HCT116 (cell line): ENCODE results near the gene TRIOBP. TPM values are rescaled to one million over a fixed set of nuclear protein-coding genes. Genes with fewer than 3 reads are reported as not detected.

Source experiments
- ATAC-seq: fragments of 200-7000 bp; cut with Tn5 transposase; 2 replicates; pipeline ENCODE4 v1.9.1; 2020; ENCODE audit warnings: mild to moderate bottlenecking, moderate library complexity
- Bru-seq: library from RNA; stranded (reverse); fragments of 400-500 nt; gene quantifications from one replicate; lab custom pipeline; 2021; lab: Mats Ljungman, UMichigan
- BruChase-seq, 2 experiments: library from RNA; stranded (reverse); fragments of 400-500 nt; gene quantifications; one replicate each; lab custom pipeline; 2021; lab: Mats Ljungman, UMichigan
- BruUV-seq: library from RNA; stranded (reverse); fragments of 400-500 nt; replicated peaks from 2 replicates; lab custom pipeline; 2021; lab: Mats Ljungman, UMichigan
- CTCF ChIA-PET: fragments of 300-600 bp; sonication (Branson Sonifier 250); formaldehyde crosslinking; loops from one replicate; lab custom pipeline; 2021; ENCODE audit warnings: antibody characterized with exemption; lab: Charles Lee
- POLR2A ChIA-PET: fragments of 300-600, 350-600 bp; sonication (Branson Sonifier 250); formaldehyde crosslinking; loops from one replicate; lab custom pipeline; 2021; ENCODE audit warnings: antibody characterized with exemption; lab: Charles Lee
- RAD21 ChIA-PET, 2 experiments: fragments of 300-600 bp; sonication (Branson Sonifier 250); formaldehyde crosslinking; loops; one replicate each; lab custom pipeline; 2023; ENCODE audit warnings: low total read pairs in 2 of 2; ENCODE audit not compliant: uncharacterized antibody in 2 of 2, unreplicated experiment in 2 of 2, low non-redundant PET in 1 of 2; lab: Charles Lee
- DNase-seq: peaks from one replicate; pipeline ENCODE4 v3.0.0-alpha.2; 2010; ENCODE audit warnings: low read depth, low spot score
- H2AFZ ChIP-seq: fragments of 200-600 bp; shearing (Covaris generic), sonication (generic); 2 replicates; pipeline ENCODE4 v1.6.1; 2017; ENCODE audit warnings: low read depth, mixed run types, mixed read lengths, antibody characterized with exemption, low read length; ENCODE audit not compliant: poor library complexity, severe bottlenecking
- H3K27ac ChIP-seq: 2 replicates; pipeline ENCODE4 v1.5.1; 2012; ENCODE audit warnings: low read depth, low read length
- H3K27me3 ChIP-seq: fragments of 200-600 bp; sonication (generic); 2 replicates; pipeline ENCODE4 v1.6.1; 2016; ENCODE audit warnings: mixed run types, low read length, mixed read lengths; ENCODE audit not compliant: insufficient read depth
- H3K36me3 ChIP-seq, 2 experiments: fragments of 200-500 bp in 1 of 2; fragments of 200-600 bp in 1 of 2; sonication (Bioruptor generic) in 1 of 2; sonication (generic) in 1 of 2; 2 replicates each; pipeline versions ENCODE4 v1.5.1 to v1.6.1; 2014 to 2016; ENCODE audit warnings: low read length in 2 of 2, inconsistent platforms in 1 of 2, mixed read lengths in 1 of 2, mixed run types in 1 of 2; ENCODE audit not compliant: insufficient read depth in 2 of 2, control insufficient read depth in 1 of 2
- H3K4me1 ChIP-seq, 2 experiments: fragments of 200-600 bp in 1 of 2; sonication (generic) in 1 of 2; 2 replicates each; pipeline versions ENCODE4 v1.5.1 to v1.6.1; 2012 to 2017; ENCODE audit warnings: low read length in 2 of 2, inconsistent platforms in 1 of 2, mild to moderate bottlenecking in 1 of 2, mixed read lengths in 1 of 2, mixed run types in 1 of 2, moderate library complexity in 1 of 2; ENCODE audit not compliant: insufficient read depth in 2 of 2, control insufficient read depth in 1 of 2
- H3K4me2 ChIP-seq: fragments of 200-600 bp; sonication (generic); 2 replicates; pipeline ENCODE4 v1.6.1; 2017; ENCODE audit warnings: mixed run types, low read length, mixed read lengths
- H3K4me3 ChIP-seq, 2 experiments: fragments of 200-600 bp in 1 of 2; sonication (generic) in 1 of 2; replicated peaks in 1 of 2; 2 replicates each; pipeline ENCODE4 v1.5.1; 2011 to 2016; ENCODE audit warnings: low read length in 2 of 2, control low read depth in 1 of 2, low read depth in 1 of 2, mild to moderate bottlenecking in 1 of 2, mixed read lengths in 1 of 2, mixed run types in 1 of 2
- H3K79me2 ChIP-seq: fragments of 200-600 bp; sonication (generic); 2 replicates; pipeline ENCODE4 v1.6.1; 2017; ENCODE audit warnings: mild to moderate bottlenecking, mixed run types, low read length, moderate library complexity, mixed read lengths; ENCODE audit not compliant: insufficient read depth
- H3K9ac ChIP-seq: fragments of 200-600 bp; sonication (generic); 2 replicates; pipeline ENCODE4 v1.6.1; 2016; ENCODE audit warnings: low read length, mixed read lengths
- H3K9me2 ChIP-seq: fragments of 200-600 bp; sonication (generic), shearing (Covaris generic); 2 replicates; pipeline ENCODE4 v1.6.1; 2017; ENCODE audit warnings: mixed run types, mild to moderate bottlenecking, moderate library complexity; ENCODE audit not compliant: insufficient read depth
- H3K9me3 ChIP-seq, 2 experiments: fragments of 200-500 bp in 1 of 2; fragments of 200-600 bp in 1 of 2; sonication (Bioruptor generic) in 1 of 2; sonication (generic) in 1 of 2; 2 replicates each; pipeline ENCODE4 v1.6.1; 2014 to 2017; ENCODE audit warnings: low read length in 2 of 2, mixed read lengths in 2 of 2, inconsistent platforms in 1 of 2, low read depth in 1 of 2, mild to moderate bottlenecking in 1 of 2, mixed run types in 1 of 2, moderate library complexity in 1 of 2; ENCODE audit not compliant: control insufficient read depth in 1 of 2, insufficient read depth in 1 of 2
- H4K20me1 ChIP-seq: fragments of 200-600 bp; sonication (generic), shearing (Covaris generic); 2 replicates; pipeline ENCODE4 v1.6.1; 2017; ENCODE audit warnings: mixed run types, mild to moderate bottlenecking, moderate library complexity; ENCODE audit not compliant: insufficient read depth
- EGR1 ChIP-seq: IDR thresholded peaks from 2 replicates; pipeline ENCODE4 v1.6.1; 2012; ENCODE audit warnings: low read depth
- RAD21 ChIP-seq: IDR thresholded peaks from 2 replicates; pipeline ENCODE4 v1.6.1; 2012; ENCODE audit warnings: low read depth, mild to moderate bottlenecking
- SP1 ChIP-seq: IDR thresholded peaks from 2 replicates; pipeline ENCODE4 v1.6.1; 2012; ENCODE audit warnings: low read depth
- intact Hi-C: fragments of 100-400 bp; cut with micrococcal nuclease; formaldehyde crosslinking; loops from 2 replicates; pipeline ENCODE4 v1.10.0; 2022
- long read RNA-seq: library from polyadenylated mRNA; unstranded; transcript quantifications from one replicate; pipeline ENCODE4 v2.0.0, GENCODE V29; 2021; ENCODE audit not compliant: unreplicated experiment
- polyA plus RNA-seq: library from polyadenylated mRNA; unstranded; fragments of >200 nt; gene quantifications from 2 replicates; pipeline ENCODE4 v1.2.1, GENCODE V29; 2012; ENCODE audit warnings: missing spikeins
- total RNA-seq: library from RNA; stranded (reverse); gene quantifications from one replicate; pipeline ENCODE4 v1.2.1, GENCODE V29; 2021; ENCODE audit not compliant: unreplicated experiment
- TF ChIP-seq, protein P1 (sequence below), 3 experiments: fragments of 200-600 bp in 1 of 3; sonication (generic) in 1 of 3; IDR thresholded peaks in 2 of 3; conservative IDR thresholded peaks in 1 of 3; 2 replicates each; pipeline ENCODE4 v1.5.1; 2012 to 2017; ENCODE audit warnings: low read depth in 2 of 3, low read length in 2 of 3, antibody characterized with exemption in 1 of 3, borderline replicate concordance in 1 of 3, control low read depth in 1 of 3, mild to moderate bottlenecking in 1 of 3, mixed read lengths in 1 of 3, mixed run types in 1 of 3, moderate library complexity in 1 of 3; ENCODE audit not compliant: insufficient read depth in 1 of 3

The TRIOBP gene, protein sequence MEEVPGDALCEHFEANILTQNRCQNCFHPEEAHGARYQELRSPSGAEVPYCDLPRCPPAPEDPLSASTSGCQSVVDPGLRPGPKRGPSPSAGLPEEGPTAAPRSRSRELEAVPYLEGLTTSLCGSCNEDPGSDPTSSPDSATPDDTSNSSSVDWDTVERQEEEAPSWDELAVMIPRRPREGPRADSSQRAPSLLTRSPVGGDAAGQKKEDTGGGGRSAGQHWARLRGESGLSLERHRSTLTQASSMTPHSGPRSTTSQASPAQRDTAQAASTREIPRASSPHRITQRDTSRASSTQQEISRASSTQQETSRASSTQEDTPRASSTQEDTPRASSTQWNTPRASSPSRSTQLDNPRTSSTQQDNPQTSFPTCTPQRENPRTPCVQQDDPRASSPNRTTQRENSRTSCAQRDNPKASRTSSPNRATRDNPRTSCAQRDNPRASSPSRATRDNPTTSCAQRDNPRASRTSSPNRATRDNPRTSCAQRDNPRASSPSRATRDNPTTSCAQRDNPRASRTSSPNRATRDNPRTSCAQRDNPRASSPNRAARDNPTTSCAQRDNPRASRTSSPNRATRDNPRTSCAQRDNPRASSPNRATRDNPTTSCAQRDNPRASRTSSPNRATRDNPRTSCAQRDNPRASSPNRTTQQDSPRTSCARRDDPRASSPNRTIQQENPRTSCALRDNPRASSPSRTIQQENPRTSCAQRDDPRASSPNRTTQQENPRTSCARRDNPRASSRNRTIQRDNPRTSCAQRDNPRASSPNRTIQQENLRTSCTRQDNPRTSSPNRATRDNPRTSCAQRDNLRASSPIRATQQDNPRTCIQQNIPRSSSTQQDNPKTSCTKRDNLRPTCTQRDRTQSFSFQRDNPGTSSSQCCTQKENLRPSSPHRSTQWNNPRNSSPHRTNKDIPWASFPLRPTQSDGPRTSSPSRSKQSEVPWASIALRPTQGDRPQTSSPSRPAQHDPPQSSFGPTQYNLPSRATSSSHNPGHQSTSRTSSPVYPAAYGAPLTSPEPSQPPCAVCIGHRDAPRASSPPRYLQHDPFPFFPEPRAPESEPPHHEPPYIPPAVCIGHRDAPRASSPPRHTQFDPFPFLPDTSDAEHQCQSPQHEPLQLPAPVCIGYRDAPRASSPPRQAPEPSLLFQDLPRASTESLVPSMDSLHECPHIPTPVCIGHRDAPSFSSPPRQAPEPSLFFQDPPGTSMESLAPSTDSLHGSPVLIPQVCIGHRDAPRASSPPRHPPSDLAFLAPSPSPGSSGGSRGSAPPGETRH (N-terminal part only)
- total RNA-seq: 244 TPM
- polyA plus RNA-seq: 229 and 253 TPM in 2 replicates
- Bru-seq, nascent RNA: percentile 90 among the genes with signal in this experiment
- BruChase-seq, experiment 1, labeled RNA remaining after a 6-hour chase: percentile 90 among the genes with signal in this experiment
- BruChase-seq, experiment 2, labeled RNA remaining after a 2-hour chase: percentile 89 among the genes with signal in this experiment
- long read RNA-seq, transcript TRIOBP-205 (8 exons, 2,125 nt): minor isoform, 70 of 1,085 reads
- long read RNA-seq, transcript TRIOBP-203 (14 exons, 2,324 nt): major isoform, 405 of 1,085 reads
- long read RNA-seq, partial matches to known transcripts: 130 of 1,085 reads
- long read RNA-seq, other reads (novel, unspliced or antisense): 480 of 1,085 reads

DNA sequence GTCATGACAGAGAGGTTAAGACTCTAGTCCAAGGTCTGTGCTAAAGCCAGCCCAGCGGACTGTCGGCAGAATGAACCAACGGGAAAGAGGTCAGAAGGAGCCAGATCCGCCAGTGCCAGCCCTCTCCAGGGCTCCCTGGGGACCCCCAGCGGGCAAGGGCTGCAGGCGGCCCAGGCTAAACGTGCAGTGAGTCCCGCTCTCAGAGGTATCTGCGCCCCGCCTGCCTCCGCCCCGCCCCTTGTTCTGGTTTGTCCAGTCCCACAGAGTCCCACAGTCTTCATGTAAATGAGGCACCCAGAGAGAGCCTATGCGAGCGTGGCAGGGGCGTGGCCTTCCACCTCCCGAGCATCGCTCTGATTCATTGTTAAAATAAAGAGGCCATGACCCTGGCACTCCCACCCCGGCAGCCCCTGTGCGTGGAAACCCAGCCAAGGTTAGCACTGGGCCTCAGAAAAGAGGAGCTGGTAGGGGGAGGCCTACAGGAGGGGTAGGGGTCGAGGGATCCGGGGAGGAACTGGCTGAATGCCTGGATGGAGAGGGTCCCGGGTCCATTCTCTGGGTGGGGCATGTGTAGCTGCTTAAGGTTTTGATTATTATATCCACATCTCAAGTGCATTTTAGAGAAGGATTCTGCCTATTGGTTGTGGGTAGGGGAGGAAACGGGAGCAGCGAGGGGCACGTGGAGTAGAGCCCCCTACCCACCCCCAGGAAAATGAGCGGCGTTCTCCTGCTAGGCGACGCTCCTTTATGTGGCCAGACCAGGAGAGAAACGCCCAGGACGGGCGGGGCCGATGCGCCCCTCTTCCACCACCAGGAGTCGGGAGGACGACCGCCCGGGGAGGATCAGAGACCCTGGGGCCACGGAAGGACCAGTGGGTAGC lies at the start of gene TRIOBP:
Gene TRIOBP, plus strand, starts transcription at position 392 of the 881 bp plus-strand sequence. CDS start 4,318 bp downstream, outside the sequence.
- Histone ChIP-seq H2AFZ (no peak within 1 kb of the TSS), H3K4me2 (peak within 1 kb of the TSS; percentile 57; the same call in 1 of the 2 replicates), H3K79me2 (no peaks in the 10 kb centered on the region), H3K9me3 (no peaks in the 10 kb centered on the region), H3K4me1 (peaks cover 9 to 24% of the 10 kb centered on the region in 2 experiments; a peak in 3 of 4 replicates), H3K27me3 (no peaks in the 10 kb centered on the region), H3K4me3 (peak within 1 kb of the TSS; percentile 25 to 32; a peak in 3 of 4 replicates), H3K36me3 (peaks cover 0 to 10% of the 10 kb centered on the region in 2 experiments; a peak in 1 of 4 replicates), H3K9ac (peak within 1 kb of the TSS; percentile 9; the same call in 1 of the 2 replicates), H3K27ac (peak within 1 kb of the TSS; percentile 36; the same call in 1 of the 2 replicates), H3K9me2 (no peaks in the 10 kb centered on the region), H4K20me1 (no peaks in the 10 kb centered on the region)
- intact Hi-C loops: loop anchor here (5.0 kb wide), 1 partner anchor 45 kb away; no protein-coding TSS in a partner anchor
- DNase-seq (peak; percentile 85), ATAC-seq (peak; percentile 100)
- CTCF ChIA-PET: no interaction called here
- RAD21 ChIA-PET: no interaction called here
- POLR2A ChIA-PET: interaction anchor here (0.6 to 0.7 kb wide), 2 partner anchors 20 to 31 kb away, joined by 3 read pairs; no protein-coding TSS in a partner anchor
- TF ChIP-seq, protein P1, sequence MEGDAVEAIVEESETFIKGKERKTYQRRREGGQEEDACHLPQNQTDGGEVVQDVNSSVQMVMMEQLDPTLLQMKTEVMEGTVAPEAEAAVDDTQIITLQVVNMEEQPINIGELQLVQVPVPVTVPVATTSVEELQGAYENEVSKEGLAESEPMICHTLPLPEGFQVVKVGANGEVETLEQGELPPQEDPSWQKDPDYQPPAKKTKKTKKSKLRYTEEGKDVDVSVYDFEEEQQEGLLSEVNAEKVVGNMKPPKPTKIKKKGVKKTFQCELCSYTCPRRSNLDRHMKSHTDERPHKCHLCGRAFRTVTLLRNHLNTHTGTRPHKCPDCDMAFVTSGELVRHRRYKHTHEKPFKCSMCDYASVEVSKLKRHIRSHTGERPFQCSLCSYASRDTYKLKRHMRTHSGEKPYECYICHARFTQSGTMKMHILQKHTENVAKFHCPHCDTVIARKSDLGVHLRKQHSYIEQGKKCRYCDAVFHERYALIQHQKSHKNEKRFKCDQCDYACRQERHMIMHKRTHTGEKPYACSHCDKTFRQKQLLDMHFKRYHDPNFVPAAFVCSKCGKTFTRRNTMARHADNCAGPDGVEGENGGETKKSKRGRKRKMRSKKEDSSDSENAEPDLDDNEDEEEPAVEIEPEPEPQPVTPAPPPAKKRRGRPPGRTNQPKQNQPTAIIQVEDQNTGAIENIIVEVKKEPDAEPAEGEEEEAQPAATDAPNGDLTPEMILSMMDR (IDR thresholded peaks at IDR 0.05 in 2 of 3, conservative IDR thresholded peaks at IDR 0.05 in 1 of 3; ENCODE audit: borderline replicate concordance in 1 of 3, insufficient read depth in 1 of 3, low read depth in 2 of 3, low read length in 2 of 3): peak; percentile 3 to 63 (median 47); a peak in 4 of 6 replicates
- TF ChIP-seq SP1 (peak; percentile 26; the same call in 1 of the 2 replicates), RAD21 (peak; percentile 37; the same call in 1 of the 2 replicates), EGR1 (no peak)
- BruUV-seq: no TSS peak
